HepG2 (cell line): ENCODE data around the gene DCP2. TPM values are rescaled to one million over a fixed set of nuclear protein-coding genes. Genes with fewer than 3 reads are reported as not detected.

ENCODE experiments used
- ATAC-seq: fragments of 200-7000 bp; cut with Tn5 transposase; 3 replicates; pipeline ENCODE4 v1.9.1; 2020; ENCODE audit warnings: mild to moderate bottlenecking, moderate library complexity
- BruUV-seq: library from RNA; stranded (reverse); fragments of 400-500 nt; replicated peaks from 2 replicates; lab custom pipeline; 2021; lab: Mats Ljungman, UMichigan
- CTCF ChIA-PET: fragments of 300-600 bp; formaldehyde crosslinking; extraction: SDS; loops from one replicate; lab custom pipeline; 2021; ENCODE audit warnings: low total read pairs, inconsistent platforms, low intra/inter-chr PET ratio; lab: Yijun Ruan, JAX
- POLR2A ChIA-PET: fragments of 350-600 bp; sonication (Branson Sonifier 250); formaldehyde crosslinking; loops from one replicate; lab custom pipeline; 2020; ENCODE audit warnings: antibody characterized with exemption, inconsistent platforms; lab: Yijun Ruan, JAX
- DNase-seq: peaks from one replicate; pipeline ENCODE4 v3.0.0-alpha.2; 2015; ENCODE audit warnings: low spot score
- FAIRE-seq: peaks from 3 replicates; lab custom pipeline; 2011; peaks lifted over from hg19 to GRCh38; lab: Jason Lieb, UNC
- H2AFZ ChIP-seq: one replicate; pipeline ENCODE4 v1.6.1; 2011; ENCODE audit warnings: low read length, inconsistent platforms
- H3K27ac ChIP-seq: fragments of 300-600 bp; 3 replicates; pipeline ENCODE4 v1.8.0; 2011; ENCODE audit warnings: mixed run types, mild to moderate bottlenecking, mixed read lengths, low read length, inconsistent platforms; ENCODE audit not compliant: insufficient read depth; ENCODE audit errors: extremely low read length
- H3K27me3 ChIP-seq, 2 experiments: fragments of 200-600 bp in 1 of 2; 2 replicates in 1 of 2; 3 replicates in 1 of 2; pipeline versions ENCODE4 v1.6.0 to v1.8.0; 2011; ENCODE audit warnings: low read length in 2 of 2, mild to moderate bottlenecking in 2 of 2, moderate library complexity in 2 of 2, inconsistent platforms in 1 of 2; ENCODE audit not compliant: insufficient read depth in 2 of 2, control insufficient read depth in 1 of 2
- H3K36me3 ChIP-seq, 2 experiments: fragments of 200-600 bp in 1 of 2; replicated peaks in 1 of 2; 2 replicates in 1 of 2; 3 replicates in 1 of 2; pipeline versions ENCODE4 v1.5.1 to v1.8.0; 2011; ENCODE audit warnings: low read length in 2 of 2, inconsistent platforms in 1 of 2; ENCODE audit not compliant: insufficient read depth in 2 of 2, control insufficient read depth in 1 of 2
- H3K4me1 ChIP-seq: 2 replicates; pipeline ENCODE4 v1.5.1; 2012; ENCODE audit warnings: low read length, inconsistent platforms; ENCODE audit not compliant: insufficient read depth
- H3K4me2 ChIP-seq: 2 replicates; pipeline ENCODE4 v1.6.0; 2011; ENCODE audit warnings: low read depth, low read length, inconsistent platforms
- H3K4me3 ChIP-seq, 3 experiments: fragments of 200-600 bp in 1 of 3; sonication (generic), shearing (Covaris generic) in 1 of 3; replicated peaks in 1 of 3; 2 replicates each; pipeline ENCODE4 v1.5.1; 2011 to 2016; ENCODE audit warnings: low read length in 3 of 3, inconsistent platforms in 2 of 3, low read depth in 2 of 3, mild to moderate bottlenecking in 2 of 3, control low read depth in 1 of 3, mixed read lengths in 1 of 3; ENCODE audit not compliant: insufficient read depth in 1 of 3
- H3K79me2 ChIP-seq: one replicate; pipeline ENCODE4 v1.6.1; 2011; ENCODE audit warnings: low read length, inconsistent platforms; ENCODE audit not compliant: insufficient read depth
- H3K9ac ChIP-seq: 2 replicates; pipeline ENCODE4 v1.6.0; 2011; ENCODE audit warnings: mild to moderate bottlenecking, low read depth, low read length, inconsistent platforms; ENCODE audit not compliant: insufficient read depth
- H3K9me3 ChIP-seq: 2 replicates; pipeline ENCODE4 v1.5.1; 2012; ENCODE audit warnings: mild to moderate bottlenecking, low read length
- H4K20me1 ChIP-seq: 2 replicates; pipeline ENCODE4 v1.6.0; 2011; ENCODE audit warnings: inconsistent platforms, mild to moderate bottlenecking, low read length, moderate library complexity; ENCODE audit not compliant: insufficient read depth
- ARID3A ChIP-seq: IDR thresholded peaks from 2 replicates; pipeline ENCODE4 v1.6.1; 2012; ENCODE audit warnings: low read depth, low read length, improper control_type of control experiment
- CBFB ChIP-seq: sonication (generic); formaldehyde crosslinking; IDR thresholded peaks from 2 replicates; pipeline ENCODE4 v1.4.0; 2020; ENCODE audit warnings: missing genetic modification reagents
- E2F1 ChIP-seq: sonication (generic); formaldehyde crosslinking; IDR thresholded peaks from 2 replicates; pipeline ENCODE4 v1.5.0; 2020; ENCODE audit warnings: missing genetic modification reagents
- NFAT5 ChIP-seq: sonication (generic); formaldehyde crosslinking; IDR thresholded peaks from 2 replicates; pipeline ENCODE4 v1.4.0; 2020; ENCODE audit warnings: missing genetic modification reagents
- POLR2AphosphoS5 ChIP-seq: IDR thresholded peaks from 2 replicates; pipeline ENCODE4 v1.6.1; 2012; ENCODE audit warnings: low read depth, low read length
- TARDBP ChIP-seq: sonication (generic); formaldehyde crosslinking; IDR thresholded peaks from 2 replicates; pipeline ENCODE4 v1.8.0; 2022; ENCODE audit warnings: mild to moderate bottlenecking, missing genetic modification reagents
- WGBS: methylation state at CpG from one replicate; pipeline ENCODE4 v1.1.6; 2017; ENCODE audit warnings: low lambda C conversion rate; 5-methylcytosine and 5-hydroxymethylcytosine counted together
- in situ Hi-C: cut with HindIII; loops from 2 replicates; pipeline ENCODE4 v1.10.0; 2017; ENCODE audit warnings: low pct_unique_long_range_greater_than_20kb; ENCODE audit not compliant: extremely low pct_ligation_motif_present
- intact Hi-C: fragments of 100-400 bp; cut with micrococcal nuclease; formaldehyde crosslinking; loops from one replicate; pipeline ENCODE4 v1.10.0; 2022; ENCODE audit not compliant: unreplicated experiment
- polyA plus RNA-seq, 8 experiments: library from polyadenylated mRNA; depleted of rRNA in 3 of 8; stranded (reverse) in 7 of 8; unstranded in 1 of 8; fragments of >200 nt; fragmentation: Illumina TruSeq in 4 of 8; extraction: Trizol in 4 of 8; gene quantifications; 2 replicates each; pipeline versions ENCODE4 v1.2.1 to v1.2.3, GENCODE V29; 2011 to 2016; ENCODE audit warnings: low read depth in 4 of 8, missing spikeins in 1 of 8, mixed read lengths in 1 of 8; ENCODE audit not compliant: insufficient read depth in 1 of 8
- total RNA-seq, 5 experiments: library from RNA; depleted of rRNA; stranded (reverse); fragments of >200 nt; fragmentation: Illumina TruSeq; extraction: Trizol; gene quantifications; 2 replicates each; pipeline ENCODE4 v1.2.3, GENCODE V29; 2016; ENCODE audit warnings: low read depth in 1 of 5

Gene DCP2
- total and polyA plus RNA-seq, 2 of the 13 experiments (the other 11 are each of a cell fraction or from before 2014, with no cell fraction given) = 16.2 to 63.4 TPM

GRCh38 chr5:112957036-112957808, 19.4 kb upstream of the DCP2 start:
- Histone ChIP-seq H3K4me1 (peaks cover 61% of the 10 kb centered on the region), H3K4me3 (no peak overlapping the region), H2AFZ (no peak overlapping the region), H3K27me3 (no peaks in the 10 kb centered on the region), H3K9me3 (no peaks in the 10 kb centered on the region), H3K36me3 (no peaks in the 10 kb centered on the region), H3K79me2 (no peaks in the 10 kb centered on the region), H3K27ac (no peak overlapping the region), H3K4me2 (no peak overlapping the region), H3K9ac (no peak overlapping the region), H4K20me1 (no peaks in the 10 kb centered on the region)
- POLR2A ChIA-PET = interaction anchor here (1.6 kb wide), 1 partner anchor 19 kb away, joined by 5 read pairs; the partner anchor contains the start of gene DCP2
- CTCF ChIA-PET = no interaction called here
- TF ChIP-seq ARID3A = no peak
- no peak for TF ChIP-seq POLR2AphosphoS5
- no TSS peak for BruUV-seq
- ATAC-seq (no peak), DNase-seq (no peak), FAIRE-seq (no peak)
- WGBS = 0% methylated on average over 2 of the region's 2 CpGs
- in situ Hi-C loops = no loop called here
- intact Hi-C loops = no loop called here

GRCh38 chr5:112958093-112959088, 18.2 kb upstream of the DCP2 start:
- peak overlapping the region; percentile 34; the same call in 1 of the 2 replicates for H3K4me2 ChIP-seq
- intact Hi-C loops = no loop called here
- no peak for TF ChIP-seq TARDBP
- no peak for TF ChIP-seq E2F1
- no peak for TF ChIP-seq CBFB (CRISPR knock-in tag)
- no peak for TF ChIP-seq NFAT5 (CRISPR knock-in tag)

More at GRCh38 chr5:112958093-112959088, 18.2 kb upstream of the DCP2 start:
- DNase-seq (peak; percentile 65), FAIRE-seq (no peak), ATAC-seq (peak; percentile 73)
- Histone ChIP-seq H3K9ac (no peak overlapping the region), H3K9me3 (no peaks in the 10 kb centered on the region), H3K27me3 (no peaks in the 10 kb centered on the region), H2AFZ (no peak overlapping the region), H3K4me3 (no peak overlapping the region), H3K79me2 (no peaks in the 10 kb centered on the region), H4K20me1 (no peaks in the 10 kb centered on the region), H3K27ac (no peak overlapping the region), H3K36me3 (no peaks in the 10 kb centered on the region), H3K4me1 (peaks cover 61% of the 10 kb centered on the region)
- CTCF ChIA-PET = no interaction called here
- in situ Hi-C loops = no loop called here
- POLR2A ChIA-PET = interaction anchor here (1.6 to 3.8 kb wide), 4 partner anchors 9 to 37 kb away, joined by 3 to 14 read pairs (median 12); partner anchors contain the start of genes DCP2 and REEP5
- 12% methylated on average over 5 of the region's 5 CpGs for WGBS
- no TSS peak for BruUV-seq
